HG02588 (cell line): ENCODE measurements around the gene PLBD2.
"Not testable (repeated sequence)": the region's sequence is repeated elsewhere in the genome, so short reads cannot be mapped to it uniquely, and the experiment has no call there.

Source experiments
- ATAC-seq: cut with Tn5 transposase; IDR thresholded peaks from one replicate; pipeline ENCODE4 v1.9.1; 2021; ENCODE audit warnings: mild to moderate bottlenecking, moderate library complexity; ENCODE audit not compliant: unreplicated experiment

PLBD2 gene

GRCh38 chr12:113333877-113334785 is 24.3 kb upstream of the PLBD2 start:
- ATAC-seq = peak; percentile 2

GRCh38 chr12:113334786-113335539 is 23.4 kb upstream of the PLBD2 start, which contains the start of gene SLC8B1:
TSS of gene SLC8B1 (minus strand) at chr12:113335109. CDS start at chr12:113332878, 2,231 bp downstream.
- peak; percentile 97 for ATAC-seq

GRCh38 chr12:113339540-113339939 is 18.8 kb upstream of the PLBD2 start:
- no peak for ATAC-seq

GRCh38 chr12:113340061-113340460 is 18.3 kb upstream of the PLBD2 start:
- no peak for ATAC-seq

GRCh38 chr12:113341535-113341934 is 16.9 kb upstream of the PLBD2 start:
- no peak for ATAC-seq

GRCh38 chr12:113345318-113345717 is 13.1 kb upstream of the PLBD2 start:
- ATAC-seq = no peak

- no peak for ATAC-seq
Observed at GRCh38 chr12:113346353-113346752, 12.0 kb upstream of the PLBD2 start.

GRCh38 chr12:113347107-113347506 is 11.3 kb upstream of the PLBD2 start:
- ATAC-seq = no peak

GRCh38 chr12:113347892-113348291 is 10.5 kb upstream of the PLBD2 start:
- ATAC-seq = no peak

- no peak for ATAC-seq
Observed at GRCh38 chr12:113348849-113349536, 9.4 kb upstream of the PLBD2 start.

GRCh38 chr12:113351089-113351488 is 7.3 kb upstream of the PLBD2 start:
- ATAC-seq = no peak

- ATAC-seq = not testable (repeated sequence)
Observed at GRCh38 chr12:113354192-113354591, 4.2 kb upstream of the PLBD2 start.

- ATAC-seq = no peak
Observed at GRCh38 chr12:113359133-113359938, 949 bp downstream of the PLBD2 start.

GRCh38 chr12:113359939-113360748 is 1.8 kb downstream of the PLBD2 start:
- no peak for ATAC-seq

- no peak for ATAC-seq
Observed at GRCh38 chr12:113361574-113362370, 3.4 kb downstream of the PLBD2 start.

GRCh38 chr12:113364698-113365097 is 6.3 kb downstream of the PLBD2 start:
- no peak for ATAC-seq

- ATAC-seq = no peak
Observed at GRCh38 chr12:113365639-113366395, 7.4 kb downstream of the PLBD2 start.

- no peak for ATAC-seq
Observed at GRCh38 chr12:113366827-113367226, 8.4 kb downstream of the PLBD2 start.
